ENCODE results near the gene LAMP5. TPM values are rescaled to one million over a fixed set of nuclear protein-coding genes. Genes with fewer than 3 reads are reported as not detected.

The LAMP5 gene
- total and polyA plus RNA-seq, 2 experiments from 2014 or later = 0.21 to 0.29 TPM

DNA sequence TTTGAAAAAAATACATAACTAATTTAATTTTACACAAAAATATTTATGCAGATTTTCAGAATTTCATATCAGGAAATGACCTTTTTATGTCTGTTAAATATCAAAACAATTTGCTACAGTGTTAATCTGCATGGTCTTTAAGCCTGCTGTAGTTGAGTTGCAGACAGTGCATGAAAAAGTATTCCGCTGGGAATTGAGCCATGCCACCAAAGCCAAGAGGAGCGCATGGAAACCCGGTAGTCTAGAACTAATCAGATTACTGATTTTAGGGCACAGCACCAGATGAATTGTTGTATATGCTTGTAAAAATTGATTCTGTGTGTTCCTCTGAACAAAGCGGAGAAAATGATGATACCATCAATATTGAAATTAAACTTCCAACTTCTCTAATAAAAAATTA is 34.3 kb upstream of the LAMP5 start:
- H3K4me2 ChIP-seq = no peak overlapping the region

DNA sequence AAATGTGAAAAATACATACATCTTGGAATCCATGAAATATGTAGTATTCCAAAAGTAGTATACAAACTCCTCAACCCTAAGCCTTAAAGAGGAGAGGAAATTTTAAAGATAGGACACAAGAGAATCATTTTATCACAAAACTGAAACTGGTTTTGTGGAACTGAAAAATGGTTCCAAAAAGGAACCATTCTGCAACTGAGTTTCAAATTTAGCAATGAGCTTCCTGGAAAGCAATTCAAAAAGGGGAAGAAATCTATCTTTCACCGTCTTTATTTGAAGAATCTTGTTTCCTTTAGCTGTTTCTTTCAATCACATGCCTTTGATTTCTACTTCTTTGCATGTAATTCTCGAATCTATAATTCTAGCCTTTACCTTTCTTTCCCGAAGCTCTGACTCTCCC is 32.2 kb upstream of the LAMP5 start:
- Histone ChIP-seq H3K4me2 (no peak overlapping the region), H3K79me2 (replicated peaks; ENCODE audit: insufficient read depth) (no peaks in the 10 kb centered on the region), H3K36me3 (ENCODE audit: insufficient read depth) (no peaks in the 10 kb centered on the region), H2AFZ (no peak overlapping the region), H4K20me1 (replicated peaks; ENCODE audit: insufficient read depth) (no peaks in the 10 kb centered on the region), H3K27ac (ENCODE audit: low read depth) (no peak overlapping the region), H3K27me3 (ENCODE audit: insufficient read depth) (no peaks in the 10 kb centered on the region), H3F3A (replicated peaks; ENCODE audit: low read depth) (no peaks in the 10 kb centered on the region), H3K4me3 (no peak overlapping the region), H3K9me2 (ENCODE audit: insufficient read depth) (no peaks in the 10 kb centered on the region), H3K4me1 (ENCODE audit: insufficient read depth) (no peaks in the 10 kb centered on the region)
- Mint-ChIP-seq H3K27me3 (ENCODE audit: insufficient read depth, low read depth, poor library complexity) (peaks cover 3% of the 10 kb centered on the region), H3K4me3 (no peak overlapping the region), H3K36me3 (ENCODE audit: low read depth) (no peaks in the 10 kb centered on the region), H3K9me3 (no peaks in the 10 kb centered on the region), H3K27ac (no peak overlapping the region), H3K4me1 (peaks cover 3% of the 10 kb centered on the region; the same call in 1 of the 3 replicates)
- no peak for ATAC-seq
- TF ChIP-seq JUNB (IDR thresholded peaks at IDR 0.05; ENCODE audit: unreplicated experiment) (no peak), ZNF114 (CRISPR knock-in tag; IDR thresholded peaks at IDR 0.05) (no peak)
- TF ChIP-seq, protein P1, sequence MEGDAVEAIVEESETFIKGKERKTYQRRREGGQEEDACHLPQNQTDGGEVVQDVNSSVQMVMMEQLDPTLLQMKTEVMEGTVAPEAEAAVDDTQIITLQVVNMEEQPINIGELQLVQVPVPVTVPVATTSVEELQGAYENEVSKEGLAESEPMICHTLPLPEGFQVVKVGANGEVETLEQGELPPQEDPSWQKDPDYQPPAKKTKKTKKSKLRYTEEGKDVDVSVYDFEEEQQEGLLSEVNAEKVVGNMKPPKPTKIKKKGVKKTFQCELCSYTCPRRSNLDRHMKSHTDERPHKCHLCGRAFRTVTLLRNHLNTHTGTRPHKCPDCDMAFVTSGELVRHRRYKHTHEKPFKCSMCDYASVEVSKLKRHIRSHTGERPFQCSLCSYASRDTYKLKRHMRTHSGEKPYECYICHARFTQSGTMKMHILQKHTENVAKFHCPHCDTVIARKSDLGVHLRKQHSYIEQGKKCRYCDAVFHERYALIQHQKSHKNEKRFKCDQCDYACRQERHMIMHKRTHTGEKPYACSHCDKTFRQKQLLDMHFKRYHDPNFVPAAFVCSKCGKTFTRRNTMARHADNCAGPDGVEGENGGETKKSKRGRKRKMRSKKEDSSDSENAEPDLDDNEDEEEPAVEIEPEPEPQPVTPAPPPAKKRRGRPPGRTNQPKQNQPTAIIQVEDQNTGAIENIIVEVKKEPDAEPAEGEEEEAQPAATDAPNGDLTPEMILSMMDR (conservative IDR thresholded peaks at IDR 0.05; ENCODE audit: low read depth in 2 of 2) = no peak
- DNase-seq (ENCODE audit: low spot score) = no peak

More for the DNA sequence above, 34.3 kb upstream of the LAMP5 start:
- H3K4me1 Mint-ChIP-seq = no peaks in the 10 kb centered on the region
- no peak overlapping the region for H3K27ac Mint-ChIP-seq
- H3K4me1 ChIP-seq (ENCODE audit: insufficient read depth) = no peaks in the 10 kb centered on the region
- DNase-seq (ENCODE audit: low spot score) (no peak), ATAC-seq (no peak)
- H3K79me2 ChIP-seq (replicated peaks; ENCODE audit: insufficient read depth) = no peaks in the 10 kb centered on the region
- no peak overlapping the region for H3K4me3 Mint-ChIP-seq
- no peaks in the 10 kb centered on the region for H3K36me3 Mint-ChIP-seq (ENCODE audit: low read depth)
- H3K27me3 ChIP-seq (ENCODE audit: insufficient read depth) = no peaks in the 10 kb centered on the region
- no peaks in the 10 kb centered on the region for H3F3A ChIP-seq (replicated peaks; ENCODE audit: low read depth)
- H3K27me3 Mint-ChIP-seq (ENCODE audit: insufficient read depth, low read depth, poor library complexity) = no peaks in the 10 kb centered on the region
- H3K9me2 ChIP-seq (ENCODE audit: insufficient read depth) = no peaks in the 10 kb centered on the region
- no peaks in the 10 kb centered on the region for H3K36me3 ChIP-seq (ENCODE audit: insufficient read depth)
- H3K4me3 ChIP-seq = no peak overlapping the region
- TF ChIP-seq, protein P2, sequence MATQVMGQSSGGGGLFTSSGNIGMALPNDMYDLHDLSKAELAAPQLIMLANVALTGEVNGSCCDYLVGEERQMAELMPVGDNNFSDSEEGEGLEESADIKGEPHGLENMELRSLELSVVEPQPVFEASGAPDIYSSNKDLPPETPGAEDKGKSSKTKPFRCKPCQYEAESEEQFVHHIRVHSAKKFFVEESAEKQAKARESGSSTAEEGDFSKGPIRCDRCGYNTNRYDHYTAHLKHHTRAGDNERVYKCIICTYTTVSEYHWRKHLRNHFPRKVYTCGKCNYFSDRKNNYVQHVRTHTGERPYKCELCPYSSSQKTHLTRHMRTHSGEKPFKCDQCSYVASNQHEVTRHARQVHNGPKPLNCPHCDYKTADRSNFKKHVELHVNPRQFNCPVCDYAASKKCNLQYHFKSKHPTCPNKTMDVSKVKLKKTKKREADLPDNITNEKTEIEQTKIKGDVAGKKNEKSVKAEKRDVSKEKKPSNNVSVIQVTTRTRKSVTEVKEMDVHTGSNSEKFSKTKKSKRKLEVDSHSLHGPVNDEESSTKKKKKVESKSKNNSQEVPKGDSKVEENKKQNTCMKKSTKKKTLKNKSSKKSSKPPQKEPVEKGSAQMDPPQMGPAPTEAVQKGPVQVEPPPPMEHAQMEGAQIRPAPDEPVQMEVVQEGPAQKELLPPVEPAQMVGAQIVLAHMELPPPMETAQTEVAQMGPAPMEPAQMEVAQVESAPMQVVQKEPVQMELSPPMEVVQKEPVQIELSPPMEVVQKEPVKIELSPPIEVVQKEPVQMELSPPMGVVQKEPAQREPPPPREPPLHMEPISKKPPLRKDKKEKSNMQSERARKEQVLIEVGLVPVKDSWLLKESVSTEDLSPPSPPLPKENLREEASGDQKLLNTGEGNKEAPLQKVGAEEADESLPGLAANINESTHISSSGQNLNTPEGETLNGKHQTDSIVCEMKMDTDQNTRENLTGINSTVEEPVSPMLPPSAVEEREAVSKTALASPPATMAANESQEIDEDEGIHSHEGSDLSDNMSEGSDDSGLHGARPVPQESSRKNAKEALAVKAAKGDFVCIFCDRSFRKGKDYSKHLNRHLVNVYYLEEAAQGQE (IDR thresholded peaks at IDR 0.05; ENCODE audit: unreplicated experiment) = no peak
- no peak for TF ChIP-seq EZH2 (IDR thresholded peaks at IDR 0.05; ENCODE audit: low read depth, unreplicated experiment)
- TF ChIP-seq, protein P3, sequence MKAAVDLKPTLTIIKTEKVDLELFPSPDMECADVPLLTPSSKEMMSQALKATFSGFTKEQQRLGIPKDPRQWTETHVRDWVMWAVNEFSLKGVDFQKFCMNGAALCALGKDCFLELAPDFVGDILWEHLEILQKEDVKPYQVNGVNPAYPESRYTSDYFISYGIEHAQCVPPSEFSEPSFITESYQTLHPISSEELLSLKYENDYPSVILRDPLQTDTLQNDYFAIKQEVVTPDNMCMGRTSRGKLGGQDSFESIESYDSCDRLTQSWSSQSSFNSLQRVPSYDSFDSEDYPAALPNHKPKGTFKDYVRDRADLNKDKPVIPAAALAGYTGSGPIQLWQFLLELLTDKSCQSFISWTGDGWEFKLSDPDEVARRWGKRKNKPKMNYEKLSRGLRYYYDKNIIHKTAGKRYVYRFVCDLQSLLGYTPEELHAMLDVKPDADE (IDR thresholded peaks at IDR 0.05) = no peak
- no peak for TF ChIP-seq JUNB (IDR thresholded peaks at IDR 0.05; ENCODE audit: unreplicated experiment)
- no peak for TF ChIP-seq CREB1 (CRISPR knock-in tag; IDR thresholded peaks at IDR 0.05; ENCODE audit: low read depth)
- no peak for TF ChIP-seq POLR2AphosphoS5 (IDR thresholded peaks at IDR 0.05; ENCODE audit: low read depth)
- H3K9me3 Mint-ChIP-seq = no peaks in the 10 kb centered on the region
- H4K20me1 ChIP-seq (replicated peaks; ENCODE audit: insufficient read depth) = no peaks in the 10 kb centered on the region
- no peak overlapping the region for H3K27ac ChIP-seq (ENCODE audit: low read depth)
- H2AFZ ChIP-seq = no peak overlapping the region

Measured in GM23338 (cell line).